ENCODE results near the gene MPO.

MPO gene

GRCh38 chr17:58242171-58242784, 38.5 kb downstream of the MPO start:
- in situ Hi-C loops (cut with MboI; ENCODE audit: low sequenced_read_pairs), result no loop called here

- in situ Hi-C loops (cut with MboI; ENCODE audit: low sequenced_read_pairs), result no loop called here
These were observed 40.7 kb downstream of the MPO start for GRCh38 chr17:58239987-58240386.

- in situ Hi-C loops (cut with MboI; ENCODE audit: low sequenced_read_pairs), result no loop called here
These were observed 42.5 kb downstream of the MPO start, which contains the start of gene LPO for GRCh38 chr17:58238147-58238634. Gene LPO (plus strand): TSS chr17:58238584. CDS start chr17:58242980, 4,396 bp downstream.

- in situ Hi-C loops (cut with MboI; ENCODE audit: low sequenced_read_pairs), result no loop called here
These were observed 44.3 kb downstream of the MPO start for GRCh38 chr17:58236394-58236793.

- in situ Hi-C loops (cut with MboI; ENCODE audit: low sequenced_read_pairs), result no loop called here
These were observed 44.9 kb downstream of the MPO start for GRCh38 chr17:58235821-58236220.

- in situ Hi-C loops (cut with MboI; ENCODE audit: low sequenced_read_pairs), result no loop called here
These were observed 46.2 kb downstream of the MPO start for GRCh38 chr17:58234512-58234911.

- in situ Hi-C loops (cut with MboI; ENCODE audit: low sequenced_read_pairs), result no loop called here
These were observed 47.2 kb downstream of the MPO start for GRCh38 chr17:58233543-58233942.

- in situ Hi-C loops (cut with MboI; ENCODE audit: low sequenced_read_pairs), result no loop called here
These were observed 48.0 kb downstream of the MPO start for GRCh38 chr17:58232707-58233156.

GRCh38 chr17:58231641-58232040, 49.1 kb downstream of the MPO start:
- in situ Hi-C loops (cut with MboI; ENCODE audit: low sequenced_read_pairs), result no loop called here

- in situ Hi-C loops (cut with MboI; ENCODE audit: low sequenced_read_pairs), result no loop called here
These were observed 50.9 kb downstream of the MPO start for GRCh38 chr17:58229881-58230280.

GRCh38 chr17:58229384-58229783, 51.4 kb downstream of the MPO start:
- in situ Hi-C loops (cut with MboI; ENCODE audit: low sequenced_read_pairs), result no loop called here

GRCh38 chr17:58228679-58229078, 52.1 kb downstream of the MPO start:
- in situ Hi-C loops (cut with MboI; ENCODE audit: low sequenced_read_pairs), result no loop called here

GRCh38 chr17:58227733-58228132, 53.0 kb downstream of the MPO start:
- in situ Hi-C loops (cut with MboI; ENCODE audit: low sequenced_read_pairs), result no loop called here

GRCh38 chr17:58224315-58224714, 56.4 kb downstream of the MPO start:
- in situ Hi-C loops (cut with MboI; ENCODE audit: low sequenced_read_pairs), result no loop called here
